Spleen (tissue), 7 donors: Measurements from ENCODE around the gene RNF121.

ENCODE experiments used
- CTCF ChIP-seq, 11 experiments: fragments of 200-600 bp in 7 of 11; fragments of 450-650 bp in 4 of 11; sonication (generic) in 4 of 11; IDR thresholded peaks in 8 of 11; conservative IDR thresholded peaks in 3 of 11; 1 replicate in 7 of 11; 2 replicates in 4 of 11; pipeline versions ENCODE4 v1.4.0 to v1.8.0; 2016 to 2021; ENCODE audit warnings: antibody characterized with exemption in 11 of 11, inconsistent platforms in 4 of 11, mild to moderate bottlenecking in 1 of 11
- POLR2A ChIP-seq, 3 donors: fragments of 450-650 bp; IDR thresholded peaks; one replicate each; pipeline ENCODE4 v1.5.1; 2017; ENCODE audit warnings: antibody characterized with exemption in 3 of 3, mild to moderate bottlenecking in 1 of 3
- donor health status: DM: no; HTN: no; CAD: no; lungs with moderate emphysema.
- donor health status: DM: no; HTN: no; CAD: no.
- donor health status: DM: no; HTN: no; CAD: no.

- no peak for TF ChIP-seq CTCF (IDR thresholded peaks at IDR 0.05 in 8 of 11, conservative IDR thresholded peaks at IDR 0.05 in 3 of 11)
- no peak for TF ChIP-seq POLR2A (IDR thresholded peaks at IDR 0.05)
These were observed 9.0 kb downstream of the RNF121 start for GRCh38 chr11:71937826-71938225.
